Measurements from ENCODE around the gene PLXNA4.

GRCh38 chr7:132080467-132080866 is 495.8 kb downstream of the PLXNA4 start:
- TF ChIP-seq POLR2AphosphoS5 (IDR thresholded peaks at IDR 0.05; ENCODE audit: insufficient read depth in 1 of 2, low read depth in 1 of 2) (no peak), POLR2A (IDR thresholded peaks at IDR 0.05) (no peak), CTCF (IDR thresholded peaks at IDR 0.05) (no peak)

Data from vagina (tissue), 2 donors.